HEK293 (cell line): Measurements from ENCODE around the gene PTPRN2.

Experiments used
- CTCF ChIA-PET: fragments of 350-600 bp; formaldehyde crosslinking; extraction: SDS; loops from one replicate; lab custom pipeline; 2021; ENCODE audit warnings: antibody characterized with exemption; lab: Yijun Ruan, JAX
- POLR2A ChIA-PET: fragments of 300-600 bp; formaldehyde crosslinking; extraction: SDS; loops from one replicate; lab custom pipeline; 2020; ENCODE audit warnings: antibody characterized with exemption, inconsistent platforms; lab: Yijun Ruan, JAX
- H3K27ac ChIP-seq: fragments of 200-500 bp; sonication (Bioruptor generic); 2 replicates; pipeline ENCODE4 v1.5.1; 2014; ENCODE audit warnings: low read depth, low read length, control low read depth, inconsistent platforms; ENCODE audit errors: extremely low read depth
- H3K36me3 ChIP-seq, 2 experiments: fragments of 200-500 bp in 1 of 2; sonication (Bioruptor generic) in 1 of 2; 1 replicate in 1 of 2; 2 replicates in 1 of 2; pipeline ENCODE4 v1.5.1; 2014 to 2017; ENCODE audit warnings: inconsistent platforms in 2 of 2, low read length in 2 of 2; ENCODE audit not compliant: control insufficient read depth in 2 of 2, insufficient read depth in 1 of 2
- H3K4me1 ChIP-seq: fragments of 200-500 bp; sonication (Bioruptor generic); 2 replicates; pipeline ENCODE4 v1.5.1; 2014; ENCODE audit warnings: mild to moderate bottlenecking, low read length, inconsistent platforms; ENCODE audit not compliant: control insufficient read depth, insufficient read depth
- H3K4me3 ChIP-seq: 2 replicates; pipeline ENCODE4 v1.5.1; 2011; ENCODE audit warnings: low read depth, mild to moderate bottlenecking, control low read depth, low read length, moderate library complexity
- H3K9me3 ChIP-seq: fragments of 200-500 bp; sonication (Bioruptor generic); 2 replicates; pipeline ENCODE4 v1.5.1; 2014; ENCODE audit warnings: low read depth, low read length, inconsistent platforms; ENCODE audit not compliant: control insufficient read depth, insufficient read depth
- EGR2 ChIP-seq: fragments of 450-650 bp; formaldehyde crosslinking; IDR thresholded peaks from 2 replicates; pipeline ENCODE4 v1.5.1; 2016; ENCODE audit warnings: low read depth, missing biosample characterization, missing genetic modification characterization
- IKZF3 ChIP-seq: fragments of 450-650 bp; IDR thresholded peaks from 2 replicates; pipeline ENCODE4 v1.5.0; 2018; ENCODE audit warnings: missing biosample characterization, mild to moderate bottlenecking, missing genetic modification characterization, moderate library complexity
- SALL2 ChIP-seq: fragments of 450-650 bp; formaldehyde crosslinking; IDR thresholded peaks from 2 replicates; pipeline ENCODE4 v1.5.0; 2017; ENCODE audit warnings: missing biosample characterization, mild to moderate bottlenecking, missing genetic modification characterization, borderline replicate concordance
- TRIM28 ChIP-seq: IDR thresholded peaks from 2 replicates; pipeline ENCODE4 v1.6.1; 2011; ENCODE audit warnings: low read length, control low read depth, borderline replicate concordance
- ZEB2 ChIP-seq: fragments of 450-650 bp; formaldehyde crosslinking; IDR thresholded peaks from 2 replicates; pipeline ENCODE4 v1.5.1; 2016; ENCODE audit warnings: missing biosample characterization, missing genetic modification characterization
- ZFHX2 ChIP-seq: fragments of 450-650 bp; formaldehyde crosslinking; conservative IDR thresholded peaks from 2 replicates; pipeline ENCODE4 v1.5.1; 2016; ENCODE audit warnings: missing biosample characterization, missing genetic modification characterization
- ZFP69B ChIP-seq: fragments of 450-650 bp; formaldehyde crosslinking; IDR thresholded peaks from 2 replicates; pipeline ENCODE4 v1.5.1; 2016; ENCODE audit warnings: missing biosample characterization, missing genetic modification characterization
- ZIC2 ChIP-seq: fragments of 450-650 bp; formaldehyde crosslinking; IDR thresholded peaks from 2 replicates; pipeline ENCODE4 v1.5.1; 2016; ENCODE audit warnings: missing biosample characterization, missing genetic modification characterization
- ZNF18 ChIP-seq: fragments of 450-650 bp; formaldehyde crosslinking; IDR thresholded peaks from 2 replicates; pipeline ENCODE4 v1.5.1; 2016; ENCODE audit warnings: missing biosample characterization, missing genetic modification characterization
- ZNF19 ChIP-seq: fragments of 450-650 bp; formaldehyde crosslinking; IDR thresholded peaks from 2 replicates; pipeline ENCODE4; 2016; ENCODE audit warnings: missing biosample characterization, missing genetic modification characterization, low read depth
- ZNF366 ChIP-seq: fragments of 450-650 bp; formaldehyde crosslinking; conservative IDR thresholded peaks from 2 replicates; pipeline ENCODE4 v1.5.1; 2016; ENCODE audit warnings: missing biosample characterization, missing genetic modification characterization
- ZNF426 ChIP-seq: fragments of 450-650 bp; formaldehyde crosslinking; IDR thresholded peaks from 2 replicates; pipeline ENCODE4 v1.5.1; 2017; ENCODE audit warnings: missing biosample characterization, missing genetic modification characterization, mild to moderate bottlenecking, inconsistent platforms, moderate library complexity
- ZNF449 ChIP-seq: fragments of 450-650 bp; formaldehyde crosslinking; IDR thresholded peaks from 2 replicates; pipeline ENCODE4 v1.5.1; 2017; ENCODE audit warnings: missing biosample characterization, mild to moderate bottlenecking, missing genetic modification characterization, moderate library complexity
- ZNF596 ChIP-seq: fragments of 450-650 bp; IDR thresholded peaks from 2 replicates; pipeline ENCODE4 v1.5.0; 2018; ENCODE audit warnings: missing biosample characterization, mild to moderate bottlenecking, missing genetic modification characterization, moderate library complexity
- ZNF600 ChIP-seq: fragments of 450-650 bp; formaldehyde crosslinking; IDR thresholded peaks from 2 replicates; pipeline ENCODE4 v1.5.1; 2016; ENCODE audit warnings: missing biosample characterization, missing genetic modification characterization
- ZNF654 ChIP-seq: fragments of 450-650 bp; formaldehyde crosslinking; IDR thresholded peaks from 2 replicates; pipeline ENCODE4 v1.5.1; 2016; ENCODE audit warnings: low read depth, missing biosample characterization, missing genetic modification characterization
- ZNF776 ChIP-seq: fragments of 450-650 bp; formaldehyde crosslinking; IDR thresholded peaks from 2 replicates; pipeline ENCODE4 v1.5.0; 2017; ENCODE audit warnings: missing biosample characterization, missing genetic modification characterization, borderline replicate concordance
- ZNF792 ChIP-seq: fragments of 450-650 bp; formaldehyde crosslinking; IDR thresholded peaks from 2 replicates; pipeline ENCODE4 v1.5.1; 2016; ENCODE audit warnings: missing biosample characterization, missing genetic modification characterization
- ZSCAN23 ChIP-seq: fragments of 450-650 bp; formaldehyde crosslinking; IDR thresholded peaks from 2 replicates; pipeline ENCODE4 v1.5.1; 2016; ENCODE audit warnings: missing biosample characterization, missing genetic modification characterization
- TF ChIP-seq, protein P1 (sequence below): fragments of 450-650 bp; formaldehyde crosslinking; IDR thresholded peaks from 2 replicates; pipeline ENCODE4 v1.5.1; 2016; ENCODE audit warnings: missing biosample characterization, missing genetic modification characterization, borderline replicate concordance
- TF ChIP-seq, protein P2 (sequence below): fragments of 450-650 bp; formaldehyde crosslinking; IDR thresholded peaks from 2 replicates; pipeline ENCODE4 v1.5.1; 2016; ENCODE audit warnings: missing biosample characterization, missing genetic modification characterization

Gene PTPRN2

DNA sequence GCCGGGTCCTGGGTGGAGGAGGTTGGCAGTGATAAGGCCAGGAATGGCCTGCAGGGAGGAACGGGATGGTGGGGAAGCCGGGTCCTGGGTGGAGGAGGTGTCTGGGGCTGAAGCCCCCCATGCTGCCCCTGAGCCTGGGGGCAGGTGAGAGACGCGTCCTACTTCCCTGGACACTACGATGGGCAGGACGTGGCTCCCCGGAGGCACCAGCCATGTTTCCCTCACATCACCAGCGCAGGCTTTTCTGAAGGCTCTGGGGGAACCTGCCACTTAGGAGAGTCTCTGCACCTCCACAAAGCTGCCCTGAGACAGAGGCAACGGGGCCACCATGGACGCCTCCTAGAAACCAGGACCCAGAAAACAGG lies 926.0 kb downstream of the PTPRN2 start:
- TF ChIP-seq TRIM28 (no peak), ZNF654 (no peak), ZNF19 (tag by site-specific recombination) (no peak), SALL2 (tag by site-specific recombination) (no peak)
- ChIA-PET CTCF (no interaction called here), POLR2A (no interaction called here)
- H3K27ac ChIP-seq: no peak overlapping the region
- H3K9me3 ChIP-seq: no peaks in the 10 kb centered on the region
- H3K4me3 ChIP-seq: no peak overlapping the region
- no peaks in the 10 kb centered on the region for H3K36me3 ChIP-seq
- H3K4me1 ChIP-seq: no peaks in the 10 kb centered on the region

DNA sequence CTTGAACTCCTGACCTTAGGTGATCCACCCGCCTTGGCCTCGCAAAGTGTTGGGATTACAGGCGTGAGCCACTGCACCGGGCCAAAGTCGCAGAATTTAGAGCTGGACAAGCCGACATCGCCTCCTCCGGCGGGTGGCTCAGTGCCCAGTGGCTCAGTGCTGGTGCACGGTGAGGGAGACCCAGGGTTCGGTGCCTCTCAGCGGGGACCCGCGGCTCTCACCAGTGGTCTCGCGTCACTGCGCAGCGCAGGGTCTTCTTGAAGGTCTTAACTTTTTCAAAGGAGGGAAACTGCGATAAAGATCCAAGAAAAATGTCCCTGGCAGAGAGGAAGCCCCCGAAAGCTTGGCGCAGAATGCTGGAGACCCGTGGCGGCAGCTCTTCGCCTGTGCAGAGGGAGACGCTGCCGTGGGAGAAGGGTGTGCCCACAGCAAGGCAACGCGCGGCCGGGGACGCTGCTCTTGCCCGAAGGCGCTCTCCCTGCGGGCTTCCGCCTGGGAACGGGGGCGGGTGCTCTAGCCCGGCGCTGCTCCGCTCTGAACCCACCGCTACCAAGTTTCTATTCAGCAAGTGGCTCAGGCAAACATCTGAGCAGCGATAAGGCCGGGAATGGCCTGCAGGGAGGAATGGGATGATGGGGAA lies 926.5 kb downstream of the PTPRN2 start:
- H3K4me1 ChIP-seq: no peaks in the 10 kb centered on the region
- no peak for TF ChIP-seq ZNF654
- TF ChIP-seq, protein P1, sequence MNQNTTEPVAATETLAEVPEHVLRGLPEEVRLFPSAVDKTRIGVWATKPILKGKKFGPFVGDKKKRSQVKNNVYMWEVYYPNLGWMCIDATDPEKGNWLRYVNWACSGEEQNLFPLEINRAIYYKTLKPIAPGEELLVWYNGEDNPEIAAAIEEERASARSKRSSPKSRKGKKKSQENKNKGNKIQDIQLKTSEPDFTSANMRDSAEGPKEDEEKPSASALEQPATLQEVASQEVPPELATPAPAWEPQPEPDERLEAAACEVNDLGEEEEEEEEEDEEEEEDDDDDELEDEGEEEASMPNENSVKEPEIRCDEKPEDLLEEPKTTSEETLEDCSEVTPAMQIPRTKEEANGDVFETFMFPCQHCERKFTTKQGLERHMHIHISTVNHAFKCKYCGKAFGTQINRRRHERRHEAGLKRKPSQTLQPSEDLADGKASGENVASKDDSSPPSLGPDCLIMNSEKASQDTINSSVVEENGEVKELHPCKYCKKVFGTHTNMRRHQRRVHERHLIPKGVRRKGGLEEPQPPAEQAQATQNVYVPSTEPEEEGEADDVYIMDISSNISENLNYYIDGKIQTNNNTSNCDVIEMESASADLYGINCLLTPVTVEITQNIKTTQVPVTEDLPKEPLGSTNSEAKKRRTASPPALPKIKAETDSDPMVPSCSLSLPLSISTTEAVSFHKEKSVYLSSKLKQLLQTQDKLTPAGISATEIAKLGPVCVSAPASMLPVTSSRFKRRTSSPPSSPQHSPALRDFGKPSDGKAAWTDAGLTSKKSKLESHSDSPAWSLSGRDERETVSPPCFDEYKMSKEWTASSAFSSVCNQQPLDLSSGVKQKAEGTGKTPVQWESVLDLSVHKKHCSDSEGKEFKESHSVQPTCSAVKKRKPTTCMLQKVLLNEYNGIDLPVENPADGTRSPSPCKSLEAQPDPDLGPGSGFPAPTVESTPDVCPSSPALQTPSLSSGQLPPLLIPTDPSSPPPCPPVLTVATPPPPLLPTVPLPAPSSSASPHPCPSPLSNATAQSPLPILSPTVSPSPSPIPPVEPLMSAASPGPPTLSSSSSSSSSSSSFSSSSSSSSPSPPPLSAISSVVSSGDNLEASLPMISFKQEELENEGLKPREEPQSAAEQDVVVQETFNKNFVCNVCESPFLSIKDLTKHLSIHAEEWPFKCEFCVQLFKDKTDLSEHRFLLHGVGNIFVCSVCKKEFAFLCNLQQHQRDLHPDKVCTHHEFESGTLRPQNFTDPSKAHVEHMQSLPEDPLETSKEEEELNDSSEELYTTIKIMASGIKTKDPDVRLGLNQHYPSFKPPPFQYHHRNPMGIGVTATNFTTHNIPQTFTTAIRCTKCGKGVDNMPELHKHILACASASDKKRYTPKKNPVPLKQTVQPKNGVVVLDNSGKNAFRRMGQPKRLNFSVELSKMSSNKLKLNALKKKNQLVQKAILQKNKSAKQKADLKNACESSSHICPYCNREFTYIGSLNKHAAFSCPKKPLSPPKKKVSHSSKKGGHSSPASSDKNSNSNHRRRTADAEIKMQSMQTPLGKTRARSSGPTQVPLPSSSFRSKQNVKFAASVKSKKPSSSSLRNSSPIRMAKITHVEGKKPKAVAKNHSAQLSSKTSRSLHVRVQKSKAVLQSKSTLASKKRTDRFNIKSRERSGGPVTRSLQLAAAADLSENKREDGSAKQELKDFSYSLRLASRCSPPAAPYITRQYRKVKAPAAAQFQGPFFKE (tag by site-specific recombination): no peak
- TF ChIP-seq ZNF792: no peak
- TF ChIP-seq ZIC2 (tag by site-specific recombination): no peak
- TF ChIP-seq ZFP69B (tag by site-specific recombination): no peak
- TF ChIP-seq ZSCAN23: no peak
- TF ChIP-seq ZEB2 (tag by site-specific recombination): no peak
- H3K27ac ChIP-seq: no peak overlapping the region
- no peak overlapping the region for H3K4me3 ChIP-seq
- no peaks in the 10 kb centered on the region for H3K9me3 ChIP-seq
- POLR2A ChIA-PET: no interaction called here
- CTCF ChIA-PET: no interaction called here
- H3K36me3 ChIP-seq: no peaks in the 10 kb centered on the region

GRCh38 chr7:157658851-157659412 lies 928.7 kb downstream of the PTPRN2 start:
- POLR2A ChIA-PET: no interaction called here
- CTCF ChIA-PET: no interaction called here
- Histone ChIP-seq H3K9me3 (no peaks in the 10 kb centered on the region), H3K4me3 (no peak overlapping the region), H3K27ac (no peak overlapping the region), H3K36me3 (no peaks in the 10 kb centered on the region), H3K4me1 (no peaks in the 10 kb centered on the region)
- TF ChIP-seq IKZF3 (tag by site-specific recombination) (no peak), ZNF600 (tag by site-specific recombination) (no peak), ZNF19 (tag by site-specific recombination) (no peak), ZNF449 (no peak), ZNF426 (tag by site-specific recombination) (no peak), ZIC2 (tag by site-specific recombination) (no peak), ZFHX2 (tag by site-specific recombination) (peak; percentile 60), ZNF776 (tag by site-specific recombination) (no peak), ZNF366 (tag by site-specific recombination) (no peak), ZNF596 (tag by site-specific recombination) (no peak), ZSCAN23 (no peak), EGR2 (tag by site-specific recombination) (0 out of 2 replicates have a peak, but pooled peaks have one; percentile 23), ZNF18 (tag by site-specific recombination) (no peak)
- TF ChIP-seq, protein P2, sequence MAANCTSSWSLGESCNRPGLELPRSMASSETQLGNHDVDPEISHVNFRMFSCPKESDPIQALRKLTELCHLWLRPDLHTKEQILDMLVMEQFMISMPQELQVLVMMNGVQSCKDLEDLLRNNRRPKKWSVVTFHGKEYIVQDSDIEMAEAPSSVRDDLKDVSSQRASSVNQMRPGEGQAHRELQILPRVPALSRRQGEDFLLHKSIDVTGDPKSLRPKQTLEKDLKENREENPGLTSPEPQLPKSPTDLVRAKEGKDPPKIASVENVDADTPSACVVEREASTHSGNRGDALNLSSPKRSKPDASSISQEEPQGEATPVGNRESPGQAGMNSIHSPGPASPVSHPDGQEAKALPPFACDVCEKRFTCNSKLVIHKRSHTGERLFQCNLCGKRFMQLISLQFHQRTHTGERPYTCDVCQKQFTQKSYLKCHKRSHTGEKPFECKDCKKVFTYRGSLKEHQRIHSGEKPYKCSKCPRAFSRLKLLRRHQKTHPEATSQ (tag by site-specific recombination): no peak
